GM21528 (cell line): ENCODE measurements around the gene PAX8.

Experiments
- ATAC-seq: cut with Tn5 transposase; IDR thresholded peaks from one replicate; pipeline ENCODE4 v1.9.1; 2021; ENCODE audit warnings: mild to moderate bottlenecking, moderate library complexity; ENCODE audit not compliant: unreplicated experiment, low FRiP score

The PAX8 gene

GRCh38 chr2:113268621-113269360, 9.9 kb downstream of the PAX8 start:
- ATAC-seq, result no peak

- no peak for ATAC-seq
Observed at GRCh38 chr2:113266431-113266830, 12.3 kb downstream of the PAX8 start.

GRCh38 chr2:113264713-113265403, 13.9 kb downstream of the PAX8 start:
- ATAC-seq, result no peak

GRCh38 chr2:113263546-113263945, 15.2 kb downstream of the PAX8 start:
- ATAC-seq, result no peak

GRCh38 chr2:113260991-113261390, 17.7 kb downstream of the PAX8 start:
- ATAC-seq, result no peak

GRCh38 chr2:113258471-113259147, 20.1 kb downstream of the PAX8 start:
- no peak for ATAC-seq

- no peak for ATAC-seq
Observed at GRCh38 chr2:113257516-113258264, 21.0 kb downstream of the PAX8 start.

GRCh38 chr2:113255140-113256070, 23.3 kb downstream of the PAX8 start:
- ATAC-seq, result no peak

GRCh38 chr2:113253453-113253852, 25.3 kb downstream of the PAX8 start:
- ATAC-seq, result no peak

- ATAC-seq, result no peak
Observed at GRCh38 chr2:113252047-113252590, 26.6 kb downstream of the PAX8 start.

- no peak for ATAC-seq
Observed at GRCh38 chr2:113251118-113251517, 27.6 kb downstream of the PAX8 start.

- no peak for ATAC-seq
Observed at GRCh38 chr2:113248997-113249770, 29.5 kb downstream of the PAX8 start.

- no peak for ATAC-seq
Observed at GRCh38 chr2:113246606-113247005, 32.1 kb downstream of the PAX8 start.

- ATAC-seq, result no peak
Observed at GRCh38 chr2:113245276-113245711, 33.4 kb downstream of the PAX8 start.

- no peak for ATAC-seq
Observed at GRCh38 chr2:113242327-113242726, 36.4 kb downstream of the PAX8 start.

- ATAC-seq, result no peak
Observed at GRCh38 chr2:113240915-113241911, 37.5 kb downstream of the PAX8 start.

- ATAC-seq, result no peak
Observed at GRCh38 chr2:113240150-113240914, 38.4 kb downstream of the PAX8 start.
